Fibroblast of lung (primary cell): ENCODE measurements around the gene RAN. TPM values are rescaled to one million over a fixed set of nuclear protein-coding genes. Genes with fewer than 3 reads are reported as not detected.
"Not testable (repeated sequence)": the region's sequence is repeated elsewhere in the genome, so short reads cannot be mapped to it uniquely, and the experiment has no call there.

Experiments
- DNase-seq, 2 donors: peaks; one replicate each; pipeline versions ENCODE4 v3.0.0 to v3.0.0-alpha.2; 2010; ENCODE audit warnings: low read depth in 2 of 2
- H2AFZ ChIP-seq: 2 replicates; pipeline ENCODE4 v1.5.1; 2012; ENCODE audit warnings: low read length, control low read depth, inconsistent platforms
- H3K27ac ChIP-seq: 2 replicates; pipeline ENCODE4 v1.5.1; 2011; ENCODE audit warnings: low read length, control low read depth; ENCODE audit not compliant: insufficient read depth
- H3K27me3 ChIP-seq: 2 replicates; pipeline ENCODE4 v1.5.1; 2011; ENCODE audit warnings: mild to moderate bottlenecking, low read length; ENCODE audit not compliant: control insufficient read depth, insufficient read depth
- H3K36me3 ChIP-seq: 2 replicates; pipeline ENCODE4 v1.5.1; 2011; ENCODE audit warnings: low read length; ENCODE audit not compliant: control insufficient read depth, insufficient read depth
- H3K4me1 ChIP-seq: 2 replicates; pipeline ENCODE4 v1.5.1; 2011; ENCODE audit warnings: low read length; ENCODE audit not compliant: control insufficient read depth, insufficient read depth; ENCODE audit errors: extremely low read depth
- H3K4me2 ChIP-seq: 2 replicates; pipeline ENCODE4 v1.5.1; 2011; ENCODE audit warnings: low read length, control low read depth; ENCODE audit not compliant: insufficient read depth; ENCODE audit errors: extremely low read depth
- H3K4me3 ChIP-seq, 4 experiments: fragments of 200-600 bp in 1 of 4; sonication (generic) in 1 of 4; replicated peaks in 1 of 4; 2 replicates each; pipeline ENCODE4 v1.5.1; 2011 to 2016; ENCODE audit warnings: low read length in 4 of 4, low read depth in 3 of 4, mild to moderate bottlenecking in 3 of 4, control low read depth in 2 of 4, inconsistent platforms in 1 of 4, mixed read lengths in 1 of 4; ENCODE audit not compliant: insufficient read depth in 1 of 4; ENCODE audit errors: control extremely low read depth in 1 of 4
- H3K79me2 ChIP-seq: 2 replicates; pipeline ENCODE4 v1.5.1; 2012; ENCODE audit warnings: mild to moderate bottlenecking, low read length, inconsistent platforms; ENCODE audit not compliant: control insufficient read depth, insufficient read depth
- H3K9ac ChIP-seq: 2 replicates; pipeline ENCODE4 v1.5.1; 2011; ENCODE audit warnings: mild to moderate bottlenecking, low read length, control low read depth; ENCODE audit not compliant: insufficient read depth
- H3K9me3 ChIP-seq: 2 replicates; pipeline ENCODE4 v1.5.1; 2012; ENCODE audit warnings: low read depth, low read length; ENCODE audit not compliant: control insufficient read depth, insufficient read depth
- H4K20me1 ChIP-seq: 2 replicates; pipeline ENCODE4 v1.5.1; 2011; ENCODE audit warnings: low read length; ENCODE audit not compliant: control insufficient read depth, insufficient read depth; ENCODE audit errors: extremely low read depth
- CTCF ChIP-seq, 2 donors: IDR thresholded peaks in 1 of 2; conservative IDR thresholded peaks in 1 of 2; 1 replicate in 1 of 2; 2 replicates in 1 of 2; pipeline ENCODE4 v1.5.1; 2011 to 2012; ENCODE audit warnings: low read length in 2 of 2, control low read depth in 1 of 2, inconsistent platforms in 1 of 2, low read depth in 1 of 2, mild to moderate bottlenecking in 1 of 2
- EZH2 ChIP-seq: IDR thresholded peaks from 2 replicates; pipeline ENCODE4 v1.5.1; 2012; ENCODE audit warnings: low read length, control low read depth, mild to moderate bottlenecking; ENCODE audit errors: missing control alignments
- polyA plus RNA-seq, 2 donors: library from polyadenylated mRNA; depleted of rRNA in 1 of 2; stranded (reverse) in 1 of 2; unstranded in 1 of 2; fragments of >200 nt; gene quantifications; 2 replicates each; pipeline ENCODE4 v1.2.1, GENCODE V29; 2011 to 2012; ENCODE audit warnings: missing spikeins in 1 of 2
- total RNA-seq: library from RNA; depleted of rRNA; stranded (reverse); fragments of >200 nt; gene quantifications from 2 replicates; pipeline ENCODE4 v1.2.1, GENCODE V29; 2014

Gene RAN
- total and polyA plus RNA-seq, 2 donors (not counting 1 experiment from before 2014, with no cell fraction given), result 409 to 1,342 TPM

GRCh38 chr12:130881046-130881445, 9.2 kb downstream of the RAN start:
- Histone ChIP-seq H2AFZ (no peak overlapping the region), H3K36me3 (peaks cover 2% of the 10 kb centered on the region), H3K4me3 (no peak overlapping the region), H3K27ac (no peak overlapping the region), H3K9ac (no peak overlapping the region), H3K9me3 (no peaks in the 10 kb centered on the region), H3K79me2 (no peaks in the 10 kb centered on the region), H4K20me1 (no peaks in the 10 kb centered on the region), H3K27me3 (no peaks in the 10 kb centered on the region), H3K4me1 (no peaks in the 10 kb centered on the region), H3K4me2 (no peak overlapping the region)
- no peak for DNase-seq
- TF ChIP-seq CTCF (conservative IDR thresholded peaks at IDR 0.05 in 1 of 2, IDR thresholded peaks at IDR 0.05 in 1 of 2; ENCODE audit: low read depth in 1 of 2, low read length in 2 of 2) (no peak), EZH2 (no peak)

GRCh38 chr12:130881548-130881947, 9.7 kb downstream of the RAN start:
- Histone ChIP-seq H3K4me3 (no peak overlapping the region), H3K27me3 (no peaks in the 10 kb centered on the region), H3K36me3 (no peaks in the 10 kb centered on the region), H3K9ac (no peak overlapping the region), H3K9me3 (no peaks in the 10 kb centered on the region), H2AFZ (no peak overlapping the region), H3K27ac (no peak overlapping the region), H3K79me2 (no peaks in the 10 kb centered on the region), H3K4me1 (no peaks in the 10 kb centered on the region), H3K4me2 (no peak overlapping the region), H4K20me1 (no peaks in the 10 kb centered on the region)
- DNase-seq, result no peak
- no peak for TF ChIP-seq EZH2

- H3K4me1 ChIP-seq, H3K4me2 ChIP-seq, H3K79me2 ChIP-seq, H3K27ac ChIP-seq, H3K27me3 ChIP-seq, H3K4me3 ChIP-seq, H2AFZ ChIP-seq, H4K20me1 ChIP-seq, H3K9ac ChIP-seq, H3K36me3 ChIP-seq, H3K9me3 ChIP-seq, DNase-seq: not testable (repeated sequence)
Observed at GRCh38 chr12:130887190-130887589, 15.3 kb downstream of the RAN start.

- Histone ChIP-seq H3K4me1 (no peaks in the 10 kb centered on the region), H3K4me3 (no peak overlapping the region), H2AFZ (no peak overlapping the region), H3K79me2 (no peaks in the 10 kb centered on the region), H4K20me1 (no peaks in the 10 kb centered on the region), H3K36me3 (no peaks in the 10 kb centered on the region), H3K9me3 (no peaks in the 10 kb centered on the region), H3K27ac (no peak overlapping the region), H3K27me3 (no peaks in the 10 kb centered on the region), H3K9ac (no peak overlapping the region), H3K4me2 (no peak overlapping the region)
- TF ChIP-seq EZH2, result no peak
- TF ChIP-seq CTCF (conservative IDR thresholded peaks at IDR 0.05 in 1 of 2, IDR thresholded peaks at IDR 0.05 in 1 of 2; ENCODE audit: low read depth in 1 of 2, low read length in 2 of 2), result no peak
- no peak for DNase-seq
Observed at GRCh38 chr12:130904064-130904463, 32.2 kb downstream of the RAN start.

GRCh38 chr12:130904936-130905455, 33.1 kb downstream of the RAN start:
- H3K27me3 ChIP-seq, H3K4me3 ChIP-seq, H3K9ac ChIP-seq, H4K20me1 ChIP-seq, H2AFZ ChIP-seq, H3K27ac ChIP-seq, H3K9me3 ChIP-seq, H3K36me3 ChIP-seq, H3K4me1 ChIP-seq, H3K79me2 ChIP-seq, DNase-seq, H3K4me2 ChIP-seq: not testable (repeated sequence)
